Islet of Langerhans (tissue), 1 donor: ENCODE data around the gene DPF3.

Source experiments
- FAIRE-seq: peaks from one replicate; lab custom pipeline; 2011; peaks lifted over from hg19 to GRCh38; lab: Jason Lieb, UNC

The DPF3 gene

DNA sequence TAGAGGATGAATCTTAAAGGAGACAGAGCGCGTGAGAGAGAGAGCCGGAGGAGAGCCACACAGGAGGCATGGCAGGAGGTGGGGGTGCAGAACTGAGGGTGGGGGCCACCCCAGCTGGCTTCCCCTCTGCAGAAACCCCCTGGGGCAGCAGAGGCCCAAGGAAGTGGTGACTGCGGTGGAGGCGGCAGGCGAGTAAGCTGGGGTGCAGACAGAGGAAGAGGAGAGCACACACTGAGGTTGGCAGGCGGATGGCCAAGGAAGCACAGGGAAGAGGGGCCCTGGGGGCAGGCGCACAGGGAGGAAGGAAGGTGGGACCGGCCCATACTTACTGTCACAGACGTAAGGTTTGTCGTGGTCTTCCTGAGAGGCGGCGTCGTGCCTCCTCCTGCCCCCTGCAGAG, 179.8 kb downstream of the DPF3 start:
- FAIRE-seq: no peak

DNA sequence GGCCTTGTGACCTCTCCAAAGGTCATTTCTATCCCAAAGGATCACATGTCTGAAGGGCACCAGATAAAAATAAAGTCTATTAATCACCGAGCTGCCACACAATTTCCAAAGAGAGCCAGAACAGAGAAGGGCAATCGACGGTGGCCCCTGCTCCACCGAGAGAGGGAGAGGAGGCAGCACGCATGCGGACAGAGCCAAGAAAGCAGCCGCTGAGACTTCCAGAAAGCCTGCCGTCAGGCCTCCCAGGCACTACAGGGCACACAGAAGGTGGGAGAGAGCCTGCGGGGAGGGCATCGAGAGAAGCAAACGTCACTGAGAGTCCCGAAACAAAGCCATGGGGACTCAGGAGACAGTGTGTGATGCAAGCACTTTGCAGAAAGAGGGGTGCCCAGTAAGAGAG, 182.0 kb downstream of the DPF3 start:
- FAIRE-seq: no peak

DNA sequence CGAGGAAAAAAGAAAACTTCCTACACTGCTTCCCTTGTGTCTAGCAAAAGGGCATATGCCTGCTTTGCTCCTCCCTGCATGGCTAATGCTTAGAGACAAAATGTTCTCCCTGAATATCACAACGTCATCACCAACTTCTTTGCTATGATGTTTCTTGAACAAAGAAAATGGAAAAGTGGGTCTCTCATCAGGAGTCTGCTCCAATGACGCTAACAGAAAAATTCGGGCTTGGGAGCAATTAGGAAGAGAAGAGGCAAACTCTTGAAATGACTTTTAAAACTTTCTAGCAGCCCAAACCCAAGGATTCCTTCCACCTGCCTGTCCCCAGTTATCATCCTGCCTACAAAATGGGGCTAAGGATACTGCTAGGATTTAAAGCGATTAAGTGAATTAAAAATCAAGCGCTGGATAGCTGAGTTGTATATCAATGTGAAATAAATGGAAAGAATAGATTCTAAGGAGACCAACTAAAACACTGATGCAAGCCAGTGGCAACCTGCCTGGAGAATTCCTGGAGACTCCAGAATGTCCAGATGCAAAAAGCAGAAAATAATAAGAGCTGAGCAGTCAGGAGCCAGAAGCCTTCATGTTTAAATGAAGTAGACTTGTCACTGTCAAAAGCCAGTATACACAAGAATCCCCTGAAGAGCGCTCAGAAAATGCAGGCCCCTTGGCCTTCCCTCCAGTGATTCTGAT, 183.8 kb downstream of the DPF3 start:
- no peak for FAIRE-seq

DNA sequence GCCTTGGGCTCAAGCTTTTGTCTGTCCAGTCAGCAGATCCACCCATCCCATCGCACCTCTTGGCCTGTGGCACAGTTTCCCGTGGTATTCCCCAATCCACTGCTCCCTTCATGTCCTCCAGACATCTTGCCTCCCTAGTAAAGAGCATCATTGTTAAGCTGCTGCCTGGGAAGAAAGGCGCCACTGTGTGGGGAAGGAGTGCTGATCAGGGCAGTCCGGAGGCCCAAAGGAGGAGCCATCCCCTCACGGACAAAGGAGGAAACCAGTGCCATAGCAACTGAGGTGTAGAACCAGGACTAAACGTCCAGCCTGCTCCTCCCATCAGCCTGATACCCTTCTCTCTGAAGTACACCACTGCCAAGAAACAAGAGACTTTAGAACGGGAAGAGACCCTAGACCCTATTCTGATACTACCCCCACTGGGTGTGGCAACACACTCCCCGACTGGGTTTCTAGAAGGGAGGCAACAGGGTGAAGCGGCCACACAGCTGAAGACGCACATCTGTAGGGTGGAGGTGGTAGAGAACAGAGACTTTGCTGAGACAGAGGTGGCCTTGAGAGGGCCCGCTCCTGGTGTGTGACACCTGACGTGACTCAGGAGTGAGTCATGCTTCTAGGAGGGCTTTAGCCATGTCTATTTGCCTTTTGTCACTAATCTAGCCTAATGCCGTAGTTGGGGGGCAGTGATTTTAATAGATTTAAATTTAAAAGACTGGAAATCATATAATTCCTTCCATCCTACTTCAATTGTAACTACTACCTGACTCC, 185.0 kb downstream of the DPF3 start:
- no peak for FAIRE-seq

DNA sequence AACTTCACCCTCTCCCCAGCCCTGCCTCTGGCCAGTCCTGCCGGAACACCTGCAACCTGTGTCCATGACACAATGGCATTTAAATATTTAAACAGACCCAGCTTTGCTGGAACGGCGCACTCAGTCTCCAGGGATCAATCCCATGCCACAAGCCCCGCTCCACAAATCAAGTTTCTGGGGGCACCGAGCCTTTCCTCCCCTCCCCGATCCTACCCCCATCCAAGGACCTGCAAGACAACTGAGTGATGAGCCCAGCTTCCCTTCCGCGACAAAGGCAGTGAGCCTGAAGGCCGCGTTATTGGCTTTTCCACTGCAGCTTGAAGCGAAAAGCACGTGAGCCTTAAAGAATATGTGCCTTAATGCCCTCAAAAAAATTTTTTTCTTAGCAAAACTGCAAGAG, 185.7 kb downstream of the DPF3 start:
- no peak for FAIRE-seq

DNA sequence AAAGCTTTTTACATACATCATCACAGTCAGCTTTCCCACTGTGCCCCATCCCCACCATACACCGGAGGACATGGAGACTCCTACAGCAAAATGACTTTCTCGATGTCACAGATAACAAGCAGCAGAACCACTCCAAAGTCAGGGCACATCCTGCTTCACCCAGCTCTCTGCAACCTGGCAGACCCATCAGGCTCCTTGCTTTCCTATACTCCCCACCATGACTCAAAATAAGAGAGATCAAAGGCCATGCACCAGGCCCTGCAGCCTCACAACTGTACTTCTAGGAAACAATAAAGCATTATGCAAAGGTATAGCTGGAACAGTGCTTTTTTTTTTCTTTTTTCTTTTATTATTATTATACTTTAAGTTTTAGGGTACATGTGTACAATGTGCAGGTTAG, 187.4 kb downstream of the DPF3 start:
- no peak for FAIRE-seq

DNA sequence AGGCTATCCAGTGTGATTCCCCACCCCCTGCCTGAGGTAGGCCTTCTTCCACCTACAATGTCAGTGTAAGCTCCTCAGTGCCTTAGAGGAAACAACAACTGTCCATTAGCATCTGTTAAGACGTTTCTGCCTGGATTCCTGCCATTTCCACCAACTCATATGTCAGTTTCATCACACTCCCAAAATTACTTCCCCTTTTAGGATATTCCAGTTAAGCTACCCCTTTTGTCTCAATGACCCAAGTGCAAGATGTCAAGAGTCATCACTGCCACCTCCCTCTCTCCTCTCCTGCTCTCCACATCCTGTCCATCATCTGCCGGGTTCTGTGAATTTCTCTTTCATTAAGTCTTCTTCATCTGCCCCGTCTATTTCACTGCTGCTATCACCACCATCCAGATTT, 189.4 kb downstream of the DPF3 start:
- FAIRE-seq: no peak

DNA sequence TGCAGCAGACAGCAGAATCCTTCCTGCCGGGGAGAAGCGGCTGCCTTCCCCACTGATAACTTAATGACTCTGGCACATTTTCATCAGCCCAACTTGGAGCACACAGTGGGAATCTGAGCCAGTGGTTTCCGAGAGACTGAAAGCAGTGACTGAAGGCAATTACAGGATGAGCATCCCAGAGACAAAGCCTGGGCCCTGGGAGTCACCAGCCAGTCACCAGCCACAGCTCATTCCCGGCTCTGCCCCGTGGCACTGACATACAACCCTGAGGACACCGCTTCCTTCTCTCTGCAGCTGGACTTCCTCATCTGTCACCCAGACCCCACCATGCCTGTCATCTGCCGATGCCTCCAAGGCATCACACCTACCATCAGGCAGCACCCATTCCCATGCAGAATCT, 192.3 kb downstream of the DPF3 start:
- FAIRE-seq: no peak

DNA sequence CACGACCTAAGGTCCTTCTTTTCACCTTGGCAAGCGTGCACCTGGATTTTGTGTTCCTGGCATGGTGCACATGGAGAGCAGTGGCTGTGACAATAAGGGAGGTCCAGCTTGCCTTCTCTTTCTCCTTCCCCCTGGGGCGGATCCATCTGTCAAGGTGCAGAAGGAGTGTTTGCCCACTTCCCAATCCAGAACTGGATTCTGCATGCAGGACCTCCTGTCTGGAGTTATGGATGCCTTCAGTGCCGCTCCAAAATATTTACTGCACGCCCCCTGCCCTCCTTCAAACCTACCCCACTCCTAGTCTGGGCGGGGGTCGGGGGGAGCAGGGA, 192.7 kb downstream of the DPF3 start:
- FAIRE-seq: no peak

DNA sequence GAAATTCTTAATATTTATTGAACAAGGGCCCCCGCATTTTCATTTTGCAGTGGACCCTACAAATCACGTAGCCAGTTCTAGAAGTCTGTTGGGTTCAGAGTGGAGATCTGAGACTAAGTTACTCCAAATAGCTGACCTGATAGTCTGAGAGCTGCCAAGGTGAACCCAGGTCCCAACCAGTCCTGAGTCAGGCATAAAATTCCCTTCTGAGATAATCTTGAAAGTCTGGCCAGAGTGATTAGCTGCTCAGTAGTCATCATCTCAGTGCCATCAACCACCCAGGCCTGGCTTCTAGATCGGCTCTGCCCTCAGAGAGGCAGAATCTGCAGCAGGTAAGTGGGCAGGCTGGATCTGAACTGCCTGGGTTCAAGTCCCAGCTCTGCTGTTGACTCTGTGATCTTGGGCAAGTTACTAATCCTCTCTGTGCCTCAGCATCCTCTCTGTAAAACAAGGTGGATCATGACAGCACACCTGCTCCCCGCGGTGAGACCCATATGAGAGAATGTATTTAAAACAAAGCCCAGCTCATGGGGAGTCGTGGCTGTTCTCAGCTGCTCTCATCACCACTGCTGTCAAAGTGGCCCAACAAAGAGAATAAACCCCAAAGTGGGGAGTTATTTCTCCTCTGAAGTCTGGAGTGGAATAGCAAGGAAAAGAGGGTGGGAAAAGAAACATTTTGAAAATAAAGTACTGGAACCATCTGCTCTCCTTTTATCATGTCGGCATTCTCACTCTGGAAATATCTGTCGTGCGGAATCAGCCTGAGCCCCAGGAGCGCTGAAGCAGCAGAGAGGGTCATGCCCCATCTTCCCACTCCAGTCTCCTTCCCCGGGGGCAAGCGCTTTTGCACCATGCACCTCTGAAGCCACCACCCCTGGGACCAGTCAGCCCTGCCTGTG, 193.3 kb downstream of the DPF3 start:
- FAIRE-seq: no peak

DNA sequence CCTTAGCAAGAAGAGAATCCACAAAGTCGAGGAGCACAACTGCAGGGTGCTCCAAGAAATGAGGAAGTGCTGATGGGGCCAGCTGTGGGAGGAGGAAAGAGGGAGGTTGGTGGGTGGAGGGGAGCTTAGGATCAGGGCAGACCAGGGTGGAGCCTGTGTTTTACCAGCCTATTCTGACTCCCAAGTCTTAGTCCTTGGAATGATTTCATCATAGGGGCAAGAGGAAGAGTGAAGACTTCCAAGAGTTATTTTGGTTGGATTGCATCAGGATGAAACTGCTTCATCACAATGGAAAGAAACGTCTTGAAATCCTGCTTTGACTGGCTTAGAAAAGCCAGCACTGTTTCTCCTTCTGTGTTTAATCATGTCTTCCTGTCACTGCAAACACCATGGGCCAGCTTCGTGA, 194.0 kb downstream of the DPF3 start:
- FAIRE-seq: no peak

DNA sequence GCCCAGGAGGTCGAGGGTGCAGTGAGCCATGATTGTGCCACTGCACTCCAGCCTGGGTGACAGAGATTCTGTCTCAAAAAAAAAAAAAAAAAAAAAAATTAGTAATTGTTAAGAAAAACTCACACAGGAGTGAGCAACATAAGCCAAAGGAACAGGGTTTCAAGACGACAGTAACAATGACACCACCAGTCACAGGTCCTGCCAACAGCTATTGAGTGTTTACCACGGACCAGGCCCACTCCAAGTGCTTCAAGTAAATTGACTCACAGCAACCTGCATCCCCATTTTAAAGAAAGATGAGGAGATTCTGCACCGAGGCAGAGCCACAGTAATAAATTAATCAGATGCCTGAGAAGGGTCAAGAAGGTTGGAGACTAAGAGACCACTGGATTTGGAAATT, 194.5 kb downstream of the DPF3 start:
- no peak for FAIRE-seq

DNA sequence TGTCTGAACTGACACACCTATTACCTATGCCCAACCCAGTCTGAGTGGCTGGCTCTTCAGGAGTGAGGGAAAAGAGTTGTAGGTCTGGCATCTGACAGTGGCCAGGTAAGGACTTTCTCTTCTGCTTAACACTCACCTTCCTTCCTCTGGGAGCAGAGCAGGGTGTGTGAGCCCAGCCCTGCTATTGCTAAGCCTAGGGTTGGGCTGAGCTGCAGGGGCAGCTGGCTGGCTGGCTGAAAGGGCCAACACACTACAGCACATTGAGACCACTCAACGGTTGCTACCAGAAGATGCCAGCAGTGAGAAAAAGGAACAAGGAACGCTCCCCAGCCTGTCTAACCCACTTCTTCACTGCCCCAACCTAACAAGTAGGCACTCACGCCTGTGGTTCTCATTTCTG, 201.2 kb downstream of the DPF3 start:
- no peak for FAIRE-seq

DNA sequence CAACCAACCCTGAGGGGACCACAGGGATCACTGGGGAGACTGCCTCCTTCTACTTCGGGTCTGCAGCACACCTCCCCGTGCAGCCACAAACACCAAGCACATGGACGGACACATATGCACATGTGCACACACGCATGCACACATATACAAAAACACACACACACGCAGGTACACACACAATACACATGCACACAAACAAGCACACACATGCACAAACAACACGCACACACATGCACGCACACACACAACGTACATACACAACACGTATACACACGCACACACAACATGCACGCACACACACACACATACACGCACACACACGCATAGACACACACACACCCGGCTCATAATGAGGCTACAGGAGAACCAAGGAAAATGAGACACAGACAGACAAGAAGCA, 203.6 kb downstream of the DPF3 start:
- no peak for FAIRE-seq

DNA sequence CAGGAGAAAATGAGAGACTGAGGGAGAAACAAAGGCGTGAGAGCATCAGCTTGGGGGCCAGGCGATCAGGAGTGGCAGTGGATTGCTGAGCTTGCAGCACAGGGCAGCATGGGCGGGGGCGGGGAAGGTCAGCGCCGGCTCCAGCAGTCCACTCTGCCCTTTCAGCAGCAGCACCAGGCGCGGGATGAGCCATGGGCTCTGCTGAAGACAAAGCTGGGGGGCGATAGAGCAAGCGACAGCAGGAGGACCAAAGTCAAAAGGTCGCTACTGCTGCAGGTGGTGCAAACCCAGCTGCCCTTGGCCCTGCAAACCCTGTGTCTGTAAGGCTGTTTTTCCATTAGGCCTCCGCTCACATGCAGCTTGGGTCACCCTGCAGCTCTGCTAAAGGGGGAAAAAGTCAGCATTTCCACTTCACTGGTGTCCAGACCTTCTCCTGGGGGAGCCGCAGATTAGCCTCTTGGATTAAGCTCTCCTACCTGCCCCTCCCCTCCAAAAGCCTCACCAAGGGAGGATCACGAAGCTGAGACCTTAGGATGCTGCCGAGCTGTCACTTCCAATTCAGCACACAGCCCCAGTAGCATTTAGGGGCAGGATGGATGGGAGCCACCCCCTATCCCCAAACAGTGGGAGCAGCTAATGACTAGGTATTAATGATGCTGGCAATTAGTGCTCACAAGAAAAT, 204.8 kb downstream of the DPF3 start:
- FAIRE-seq: no peak

DNA sequence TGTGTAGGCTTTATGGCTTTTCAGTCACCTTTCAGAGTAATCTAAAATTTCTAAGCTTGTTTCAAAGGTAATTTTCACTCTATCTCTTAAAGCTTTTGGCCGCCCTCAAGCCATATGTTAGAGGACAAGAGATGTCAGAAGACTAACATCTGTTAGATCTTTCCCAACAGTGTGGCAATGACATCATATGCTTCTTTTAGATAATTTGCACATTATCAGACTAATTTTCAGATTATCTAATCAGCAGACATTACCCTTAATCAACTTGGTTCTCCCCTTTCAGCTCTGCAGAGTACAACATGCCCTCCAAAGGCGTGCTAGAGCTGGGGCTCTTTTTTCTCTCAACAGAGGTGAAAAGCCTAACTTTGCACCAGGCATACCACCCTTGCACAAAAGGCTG, 207.1 kb downstream of the DPF3 start:
- no peak for FAIRE-seq

DNA sequence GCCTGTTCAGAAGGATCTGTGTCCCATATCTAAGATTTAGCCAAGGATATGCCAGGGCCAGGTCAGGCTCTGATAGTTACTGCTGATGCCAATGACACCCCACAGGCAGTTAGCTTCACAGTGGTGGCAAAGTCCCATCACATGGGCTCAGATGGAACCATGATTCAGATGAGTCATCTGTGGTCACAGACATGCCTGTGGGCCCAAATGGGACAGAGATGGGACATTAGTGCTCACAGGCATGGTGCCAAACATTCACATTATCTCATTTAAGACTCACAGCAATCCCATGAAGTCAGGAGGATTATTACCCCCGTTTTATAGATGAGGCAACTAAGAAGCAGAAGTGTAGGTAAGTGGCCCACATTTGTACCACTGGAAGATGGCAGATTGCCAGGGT, 207.8 kb downstream of the DPF3 start:
- FAIRE-seq: no peak

DNA sequence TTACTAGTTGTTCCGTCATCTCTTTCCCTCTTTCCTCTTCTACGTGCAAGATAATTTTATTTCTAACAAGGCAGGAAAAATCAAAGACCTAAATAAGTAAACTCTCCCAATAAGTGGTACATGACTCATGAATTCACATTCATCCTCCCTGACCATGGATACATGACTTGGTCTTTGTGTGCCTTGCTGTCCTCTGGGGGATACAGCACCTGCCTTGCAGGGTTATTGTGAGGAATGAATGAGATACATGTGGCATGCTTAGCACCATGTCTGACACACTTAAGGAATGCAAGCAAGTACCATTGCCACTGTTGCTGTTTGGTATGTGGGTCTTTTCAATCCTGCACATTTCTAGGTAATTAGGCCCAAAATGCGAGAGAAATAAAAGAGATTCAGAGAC, 208.4 kb downstream of the DPF3 start:
- FAIRE-seq: no peak

DNA sequence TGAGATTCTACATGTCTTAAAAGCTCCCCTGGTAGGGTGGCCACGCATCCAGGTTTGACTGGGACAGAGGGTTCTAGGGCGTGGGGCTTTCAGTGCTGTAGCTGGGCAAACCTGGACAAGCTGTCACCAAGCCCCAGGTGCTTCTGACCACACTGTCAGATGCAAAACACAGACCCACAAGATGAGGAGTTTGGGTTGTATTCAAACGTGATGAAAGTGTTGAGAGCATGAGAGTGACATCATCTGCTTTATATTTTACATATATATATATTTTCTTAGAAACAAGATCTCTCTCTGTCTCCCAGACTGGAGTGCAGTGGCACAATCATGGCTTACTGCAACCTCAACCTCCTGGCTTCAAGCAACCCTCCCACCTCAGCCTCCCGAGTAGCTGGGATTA, 210.1 kb downstream of the DPF3 start:
- FAIRE-seq: no peak

DNA sequence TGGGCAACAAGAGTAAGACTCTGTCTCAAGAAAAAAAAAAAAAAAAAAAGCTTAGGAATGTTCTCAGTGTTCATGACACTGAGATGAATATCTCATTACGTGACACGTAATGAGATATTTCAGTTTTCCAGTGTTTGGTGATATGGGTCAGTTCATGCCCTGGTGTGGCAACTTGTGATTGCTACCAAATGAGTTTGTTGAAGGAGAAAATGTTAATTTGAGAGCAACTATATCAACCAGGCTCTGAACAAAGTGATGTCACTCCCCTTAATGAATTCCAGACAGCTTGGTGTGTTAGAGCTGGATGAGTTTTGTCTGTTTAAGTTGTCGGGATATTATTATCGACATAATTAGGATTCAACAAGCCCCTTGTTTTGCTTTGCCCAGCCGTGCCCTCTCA, 211.7 kb downstream of the DPF3 start:
- no peak for FAIRE-seq

DNA sequence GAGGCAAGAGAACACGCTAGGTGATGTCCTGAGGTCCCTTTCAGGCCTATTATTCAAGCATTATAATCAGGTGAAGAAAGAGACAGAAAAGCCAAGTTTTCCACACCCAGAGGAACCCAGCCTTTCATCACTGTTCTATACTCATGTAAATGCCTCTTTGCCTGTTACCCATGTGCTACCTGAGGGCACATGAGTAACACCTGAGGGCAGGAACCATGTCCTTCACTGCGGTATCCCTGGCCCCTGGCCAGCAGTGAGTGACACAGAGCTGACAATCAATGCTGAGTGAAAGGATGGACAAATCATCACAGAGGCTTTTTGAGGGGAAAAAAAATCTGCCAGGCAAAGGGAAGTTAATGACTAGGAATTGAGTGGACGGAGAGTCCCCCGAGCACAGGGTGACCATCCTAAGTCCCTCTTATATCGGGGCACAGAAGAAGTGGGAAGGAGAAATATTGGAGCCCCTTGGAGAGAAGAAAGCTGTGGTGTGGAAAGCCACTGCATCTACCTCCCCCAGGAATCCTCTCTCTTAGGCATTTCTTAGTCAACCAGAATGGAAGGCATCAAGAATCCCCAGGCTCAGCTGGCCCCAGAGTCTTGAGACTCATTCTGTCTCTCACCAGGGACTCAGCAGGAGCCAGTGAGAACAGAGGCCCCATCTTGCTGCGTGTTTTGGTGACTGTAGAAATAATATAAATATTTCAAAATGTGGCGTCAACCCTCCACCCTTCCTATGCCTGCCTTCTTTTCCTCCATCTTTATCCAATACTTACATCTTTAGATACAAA, 212.9 kb downstream of the DPF3 start:
- no peak for FAIRE-seq
